Measurements from ENCODE around the gene SCNN1A.

- TF ChIP-seq CTCF (IDR thresholded peaks at IDR 0.05) (no peak), POLR2AphosphoS5 (IDR thresholded peaks at IDR 0.05) (peak; percentile 58 to 86 (median 82)), POLR2A (IDR thresholded peaks at IDR 0.05) (peak in 1 of 4 donors; percentile 18)
These were observed 27.7 kb downstream of the SCNN1A start for GRCh38 chr12:6347367-6348338.
